Cortex of kidney (tissue), 1 donor: ENCODE data around the gene R3HCC1L.

Source experiments
- DNase-seq: peaks from one replicate; lab custom pipeline; 2025; lab: John Stamatoyannopoulos, UW

Gene R3HCC1L

GRCh38 chr10:98134431-98135221 is at the start of gene R3HCC1L:
R3HCC1L (plus strand) TSS chr10:98134657; CDS start chr10:98208115, 73,458 bp downstream.
- DNase-seq, result no peak

- DNase-seq, result no peak
Observed at GRCh38 chr10:98085238-98085637, 49.2 kb upstream of the R3HCC1L start.

GRCh38 chr10:98086837-98087708 is 47.4 kb upstream of the R3HCC1L start:
- no peak for DNase-seq

- DNase-seq, result no peak
Observed at GRCh38 chr10:98088186-98088971, 46.1 kb upstream of the R3HCC1L start.

- DNase-seq, result no peak
Observed at GRCh38 chr10:98090822-98091221, 43.6 kb upstream of the R3HCC1L start.

GRCh38 chr10:98096316-98096715 is 38.1 kb upstream of the R3HCC1L start:
- DNase-seq, result no peak

GRCh38 chr10:98096731-98097130 is 37.7 kb upstream of the R3HCC1L start:
- DNase-seq, result no peak

- DNase-seq, result no peak
Observed at GRCh38 chr10:98097175-98097574, 37.3 kb upstream of the R3HCC1L start.

- no peak for DNase-seq
Observed at GRCh38 chr10:98097616-98098015, 36.8 kb upstream of the R3HCC1L start.

- no peak for DNase-seq
Observed at GRCh38 chr10:98098247-98098646, 36.2 kb upstream of the R3HCC1L start.

- DNase-seq, result no peak
Observed at GRCh38 chr10:98100476-98100875, 34.0 kb upstream of the R3HCC1L start.

- DNase-seq, result no peak
Observed at GRCh38 chr10:98101366-98101765, 33.1 kb upstream of the R3HCC1L start.

GRCh38 chr10:98104125-98104524 is 30.3 kb upstream of the R3HCC1L start:
- DNase-seq, result no peak

- no peak for DNase-seq
Observed at GRCh38 chr10:98106531-98106930, 27.9 kb upstream of the R3HCC1L start.

- DNase-seq, result no peak
Observed at GRCh38 chr10:98107644-98108430, 26.6 kb upstream of the R3HCC1L start.

- DNase-seq, result no peak
Observed at GRCh38 chr10:98110356-98110755, 24.1 kb upstream of the R3HCC1L start.

- no peak for DNase-seq
Observed at GRCh38 chr10:98115031-98115787, 19.2 kb upstream of the R3HCC1L start.

GRCh38 chr10:98119891-98120290 is 14.6 kb upstream of the R3HCC1L start:
- DNase-seq, result no peak

GRCh38 chr10:98125940-98126631 is 8.4 kb upstream of the R3HCC1L start:
- DNase-seq, result no peak

GRCh38 chr10:98128802-98129201 is 5.7 kb upstream of the R3HCC1L start:
- no peak for DNase-seq
